ENCODE measurements around the gene ZNF136.

The ZNF136 gene

GRCh38 chr19:12156223-12157058 lies 6.5 kb upstream of the ZNF136 start, which contains the start of gene ZNF625:
TSS of gene ZNF625 (minus strand) at chr19:12156734. CDS start at chr19:12156558, 176 bp downstream.
- Histone ChIP-seq H3K36me3 (ENCODE audit: insufficient read depth, insufficient read length, low read length) (peaks cover 30% of the 10 kb centered on the region), H3K4me3 (ENCODE audit: insufficient read length, low read depth) (peak within 1 kb of the TSS; percentile 94), H3K4me1 (ENCODE audit: insufficient read depth, insufficient read length) (no peaks in the 10 kb centered on the region), H3K27me3 (ENCODE audit: insufficient read depth, insufficient read length) (no peaks in the 10 kb centered on the region), H3K9me3 (ENCODE audit: insufficient read depth, low read length) (no peaks in the 10 kb centered on the region; the same call in 1 of the 2 replicates), H3K9ac (ENCODE audit: insufficient read length, low read depth) (peak within 1 kb of the TSS; percentile 93)
- peak; percentile 95 for DNase-seq (ENCODE audit: low read depth, low spot score)
- TF ChIP-seq YY1 (IDR thresholded peaks at IDR 0.05; ENCODE audit: insufficient read depth, insufficient read length) = no peak
- no peak for TF ChIP-seq SUZ12 (IDR thresholded peaks at IDR 0.05; ENCODE audit: extremely low read depth, insufficient read depth, insufficient read length)
- no peak for TF ChIP-seq ZNF274 (IDR thresholded peaks at IDR 0.05; ENCODE audit: low read depth, low read length)

- Histone ChIP-seq H3K36me3 (ENCODE audit: insufficient read depth, insufficient read length, low read length) (peaks cover 4% of the 10 kb centered on the region), H3K4me3 (ENCODE audit: insufficient read length, low read depth) (no peak overlapping the region), H3K9me3 (ENCODE audit: insufficient read depth, low read length) (no peaks in the 10 kb centered on the region; the same call in 1 of the 2 replicates), H3K9ac (ENCODE audit: insufficient read length, low read depth) (no peak overlapping the region), H3K27me3 (ENCODE audit: insufficient read depth, insufficient read length) (no peaks in the 10 kb centered on the region), H3K4me1 (ENCODE audit: insufficient read depth, insufficient read length) (no peaks in the 10 kb centered on the region)
- no peak for DNase-seq (ENCODE audit: low read depth, low spot score)
- TF ChIP-seq ZNF274 (IDR thresholded peaks at IDR 0.05; ENCODE audit: low read depth, low read length) = no peak
- no peak for TF ChIP-seq SUZ12 (IDR thresholded peaks at IDR 0.05; ENCODE audit: extremely low read depth, insufficient read depth, insufficient read length)
- no peak for TF ChIP-seq YY1 (IDR thresholded peaks at IDR 0.05; ENCODE audit: insufficient read depth, insufficient read length)
Measured at GRCh38 chr19:12159773-12160414, 3.0 kb upstream of the ZNF136 start.

- Histone ChIP-seq H3K4me1 (ENCODE audit: insufficient read depth, insufficient read length) (no peaks in the 10 kb centered on the region), H3K9ac (ENCODE audit: insufficient read length, low read depth) (no peak overlapping the region), H3K4me3 (ENCODE audit: insufficient read length, low read depth) (peak overlapping the region; percentile 95), H3K9me3 (ENCODE audit: insufficient read depth, low read length) (no peaks in the 10 kb centered on the region; the same call in 1 of the 2 replicates), H3K36me3 (ENCODE audit: insufficient read depth, insufficient read length, low read length) (peaks cover 18% of the 10 kb centered on the region), H3K27me3 (ENCODE audit: insufficient read depth, insufficient read length) (no peaks in the 10 kb centered on the region)
- TF ChIP-seq ZNF274 (IDR thresholded peaks at IDR 0.05; ENCODE audit: low read depth, low read length) (no peak), YY1 (IDR thresholded peaks at IDR 0.05; ENCODE audit: insufficient read depth, insufficient read length) (no peak), SUZ12 (IDR thresholded peaks at IDR 0.05; ENCODE audit: extremely low read depth, insufficient read depth, insufficient read length) (no peak)
- DNase-seq (ENCODE audit: low read depth, low spot score) = no peak
Measured at GRCh38 chr19:12162513-12162881, 399 bp upstream of the ZNF136 start.

- Histone ChIP-seq H3K4me1 (ENCODE audit: insufficient read depth, insufficient read length) (no peaks in the 10 kb centered on the region), H3K36me3 (ENCODE audit: insufficient read depth, insufficient read length, low read length) (peaks cover 20% of the 10 kb centered on the region), H3K9ac (ENCODE audit: insufficient read length, low read depth) (peak overlapping the region; percentile 96), H3K9me3 (ENCODE audit: insufficient read depth, low read length) (no peaks in the 10 kb centered on the region; the same call in 1 of the 2 replicates), H3K27me3 (ENCODE audit: insufficient read depth, insufficient read length) (no peaks in the 10 kb centered on the region), H3K4me3 (ENCODE audit: insufficient read length, low read depth) (peak overlapping the region; percentile 95)
- DNase-seq (ENCODE audit: low read depth, low spot score) = no peak
- TF ChIP-seq SUZ12 (IDR thresholded peaks at IDR 0.05; ENCODE audit: extremely low read depth, insufficient read depth, insufficient read length) (no peak), ZNF274 (IDR thresholded peaks at IDR 0.05; ENCODE audit: low read depth, low read length) (no peak), YY1 (IDR thresholded peaks at IDR 0.05; ENCODE audit: insufficient read depth, insufficient read length) (no peak)
Measured at GRCh38 chr19:12163826-12164225, 930 bp downstream of the ZNF136 start.

- Histone ChIP-seq H3K36me3 (ENCODE audit: insufficient read depth, insufficient read length, low read length) (peaks cover 38% of the 10 kb centered on the region), H3K4me3 (ENCODE audit: insufficient read length, low read depth) (no peak overlapping the region), H3K9me3 (ENCODE audit: insufficient read depth, low read length) (no peaks in the 10 kb centered on the region), H3K4me1 (ENCODE audit: insufficient read depth, insufficient read length) (no peaks in the 10 kb centered on the region), H3K27me3 (ENCODE audit: insufficient read depth, insufficient read length) (no peaks in the 10 kb centered on the region), H3K9ac (ENCODE audit: insufficient read length, low read depth) (no peak overlapping the region)
- no peak for DNase-seq (ENCODE audit: low read depth, low spot score)
- no peak for TF ChIP-seq ZNF274 (IDR thresholded peaks at IDR 0.05; ENCODE audit: low read depth, low read length)
Measured at GRCh38 chr19:12166626-12167025, 3.7 kb downstream of the ZNF136 start.

- no peak for TF ChIP-seq YY1 (IDR thresholded peaks at IDR 0.05; ENCODE audit: insufficient read depth, insufficient read length)
- no peak for TF ChIP-seq ZNF274 (IDR thresholded peaks at IDR 0.05; ENCODE audit: low read depth, low read length)
- no peak for TF ChIP-seq SUZ12 (IDR thresholded peaks at IDR 0.05; ENCODE audit: extremely low read depth, insufficient read depth, insufficient read length)
- Histone ChIP-seq H3K9me3 (ENCODE audit: insufficient read depth, low read length) (peaks cover 58% of the 10 kb centered on the region), H3K4me1 (ENCODE audit: insufficient read depth, insufficient read length) (no peaks in the 10 kb centered on the region), H3K4me3 (ENCODE audit: insufficient read length, low read depth) (no peak overlapping the region), H3K36me3 (ENCODE audit: insufficient read depth, insufficient read length, low read length) (peaks cover 19% of the 10 kb centered on the region), H3K27me3 (ENCODE audit: insufficient read depth, insufficient read length) (no peaks in the 10 kb centered on the region), H3K9ac (ENCODE audit: insufficient read length, low read depth) (no peak overlapping the region)
- no peak for DNase-seq (ENCODE audit: low read depth, low spot score)
Measured at GRCh38 chr19:12180377-12180776, 17.5 kb downstream of the ZNF136 start.

- Histone ChIP-seq H3K36me3 (ENCODE audit: insufficient read depth, insufficient read length, low read length) (peaks cover 70% of the 10 kb centered on the region), H3K9ac (ENCODE audit: insufficient read length, low read depth) (no peak overlapping the region), H3K4me1 (ENCODE audit: insufficient read depth, insufficient read length) (no peaks in the 10 kb centered on the region), H3K4me3 (ENCODE audit: insufficient read length, low read depth) (no peak overlapping the region), H3K9me3 (ENCODE audit: insufficient read depth, low read length) (peaks cover 73% of the 10 kb centered on the region), H3K27me3 (ENCODE audit: insufficient read depth, insufficient read length) (no peaks in the 10 kb centered on the region)
- no peak for TF ChIP-seq YY1 (IDR thresholded peaks at IDR 0.05; ENCODE audit: insufficient read depth, insufficient read length)
- TF ChIP-seq SUZ12 (IDR thresholded peaks at IDR 0.05; ENCODE audit: extremely low read depth, insufficient read depth, insufficient read length) = no peak
- TF ChIP-seq ZNF274 (IDR thresholded peaks at IDR 0.05; ENCODE audit: low read depth, low read length) = peak; percentile 84
- no peak for DNase-seq (ENCODE audit: low read depth, low spot score)
Measured at GRCh38 chr19:12187625-12188024, 24.7 kb downstream of the ZNF136 start.

Measured in NT2/D1 (cell line).